ENCODE data around the gene CBY1. TPM values are rescaled to one million over a fixed set of nuclear protein-coding genes. Genes with fewer than 3 reads are reported as not detected.

The CBY1 gene
- total and polyA plus RNA-seq, 2 donors (not counting 3 experiments of a cell fraction or from before 2014, with no cell fraction given), result 37.0 to 41.8 TPM

GRCh38 chr22:38689651-38690050 is 33.2 kb downstream of the CBY1 start:
- Histone ChIP-seq H3K4me3 (replicated peaks in 1 of 3; ENCODE audit: insufficient read depth in 1 of 3, low read depth in 1 of 3, low read length in 3 of 3) (no peak overlapping the region), H3K9me1 (replicated peaks; ENCODE audit: control insufficient read depth, extremely low read depth, insufficient read depth, low read length) (no peaks in the 10 kb centered on the region), H3K4me1 (ENCODE audit: control insufficient read depth, extremely low read depth, insufficient read depth, low read length) (peaks cover 13% of the 10 kb centered on the region), H3K4me2 (ENCODE audit: insufficient read depth, low read length) (no peak overlapping the region), H3K9ac (replicated peaks; ENCODE audit: extremely low read depth, insufficient read depth, low read length) (no peak overlapping the region), H3K9me3 (replicated peaks; ENCODE audit: control insufficient read depth, insufficient read depth, low read length) (no peaks in the 10 kb centered on the region), H3K79me2 (ENCODE audit: control insufficient read depth, insufficient read depth, low read length) (peaks cover 37% of the 10 kb centered on the region), H4K20me1 (replicated peaks; ENCODE audit: control insufficient read depth, extremely low read depth, insufficient read depth, low read length) (peaks cover 2% of the 10 kb centered on the region), H3K36me3 (ENCODE audit: control insufficient read depth in 2 of 2, extremely low read depth in 1 of 2, insufficient read depth in 2 of 2, low read length in 2 of 2) (peaks cover 18 to 40% of the 10 kb centered on the region in 2 experiments), H2AFZ (ENCODE audit: low read depth, low read length) (no peak overlapping the region), H3K27ac (ENCODE audit: insufficient read depth, low read depth, low read length) (no peak overlapping the region), H3K27me3 (ENCODE audit: control insufficient read depth in 2 of 2, insufficient read depth in 2 of 2, low read length in 2 of 2) (no peaks in the 10 kb centered on the region)
- dilution Hi-C loops (cut with MboI; ENCODE audit: extremely low pct_ligation_motif_present, low sequenced_read_pairs), result no loop called here
- TF ChIP-seq CTCF (IDR thresholded peaks at IDR 0.05; ENCODE audit: extremely low read depth in 1 of 2, insufficient read depth in 1 of 2, low read depth in 1 of 2, low read length in 2 of 2) (no peak), GATA2 (IDR thresholded peaks at IDR 0.05; ENCODE audit: insufficient read depth, insufficient read length, low read depth, low read length) (no peak), EZH2 (IDR thresholded peaks at IDR 0.05; ENCODE audit: borderline replicate concordance, low read depth, low read length, severe bottlenecking) (no peak), POLR2AphosphoS5 (IDR thresholded peaks at IDR 0.05; ENCODE audit: insufficient read depth, low read depth, low read length) (no peak), MYC (IDR thresholded peaks at IDR 0.05; ENCODE audit: low read depth, low read length) (no peak), POLR2A (IDR thresholded peaks at IDR 0.05; ENCODE audit: low read depth, low read length) (no peak), MAX (IDR thresholded peaks at IDR 0.05; ENCODE audit: insufficient read depth, insufficient read length) (no peak), FOS (IDR thresholded peaks at IDR 0.05; ENCODE audit: borderline replicate concordance, insufficient read depth, low read length) (no peak), JUN (IDR thresholded peaks at IDR 0.05; ENCODE audit: borderline replicate concordance, insufficient read depth, insufficient read length, low read depth) (no peak)
- intact Hi-C loops (cut with micrococcal nuclease), result no loop called here
- no TSS peak for BruUV-seq (replicated peaks)
- no peak for DNase-seq (ENCODE audit: low read depth, low spot score)
- ChIA-PET POLR2A (interaction anchor here (0.6 kb wide), 1 partner anchor 735 kb away, joined by 3 read pairs; no protein-coding TSS in a partner anchor), CTCF (no interaction called here)
- FAIRE-seq, result no peak
